WTC11 (cell line): ENCODE measurements around the gene NAV2. TPM values are rescaled to one million over a fixed set of nuclear protein-coding genes. Genes with fewer than 3 reads are reported as not detected.

Experiments used
- ATAC-seq: fragments of 200-7000 bp; cut with Tn5 transposase; 2 replicates; pipeline ENCODE4 v1.10.0; 2021; ENCODE audit warnings: mild to moderate bottlenecking, moderate library complexity
- CTCF ChIA-PET: fragments of 300-600 bp; sonication (Branson Sonifier 250); formaldehyde crosslinking; loops from one replicate; lab custom pipeline; 2021; ENCODE audit warnings: antibody characterized with exemption; lab: Charles Lee
- POLR2A ChIA-PET: fragments of 350-600 bp; sonication (Branson Sonifier 250); formaldehyde crosslinking; loops from one replicate; lab custom pipeline; 2021; ENCODE audit warnings: antibody characterized with exemption; lab: Charles Lee
- DNase-seq: peaks from one replicate; pipeline ENCODE4 v3.0.0; 2021; ENCODE audit warnings: low spot score
- H3K27ac Mint-ChIP-seq: 2 replicates; pipeline ENCODE4 v1.8.0; 2021; ENCODE audit warnings: mixed read lengths
- H3K27me3 Mint-ChIP-seq: 2 replicates; pipeline ENCODE4 v1.8.0; 2021; ENCODE audit warnings: low read depth, mild to moderate bottlenecking, moderate library complexity, mixed read lengths
- H3K36me3 Mint-ChIP-seq: 2 replicates; pipeline ENCODE4 v1.8.0; 2021; ENCODE audit warnings: mixed read lengths
- H3K4me1 Mint-ChIP-seq: 2 replicates; pipeline ENCODE4 v1.8.0; 2022; ENCODE audit warnings: mixed read lengths
- H3K4me3 Mint-ChIP-seq: 2 replicates; pipeline ENCODE4 v1.8.0; 2021; ENCODE audit warnings: mild to moderate bottlenecking, moderate library complexity, mixed read lengths
- H3K9me3 Mint-ChIP-seq: 2 replicates; pipeline ENCODE4 v1.8.0; 2021; ENCODE audit warnings: mixed read lengths
- CDX4 ChIP-seq: fragments of 250-450 bp; sonication (Bioruptor Pico); IDR thresholded peaks from 2 replicates; pipeline ENCODE4 v1.9.0; 2021; ENCODE audit warnings: moderate library complexity, mild to moderate bottlenecking, inconsistent platforms, borderline replicate concordance
- CREM ChIP-seq: sonication (generic); formaldehyde crosslinking; IDR thresholded peaks from 2 replicates; pipeline ENCODE4 v1.8.1; 2022; ENCODE audit warnings: mild to moderate bottlenecking, missing genetic modification reagents, moderate library complexity
- ELF4 ChIP-seq: sonication (generic); formaldehyde crosslinking; IDR thresholded peaks from 2 replicates; pipeline ENCODE4 v1.8.1; 2022; ENCODE audit warnings: low read depth, mild to moderate bottlenecking, moderate library complexity, missing genetic modification reagents
- FOXJ3 ChIP-seq: sonication (generic); formaldehyde crosslinking; IDR thresholded peaks from 2 replicates; pipeline ENCODE4 v1.9.0; 2021; ENCODE audit warnings: missing genetic modification reagents, mild to moderate bottlenecking, borderline replicate concordance
- KAT7 ChIP-seq: sonication (generic); formaldehyde crosslinking; IDR thresholded peaks from 2 replicates; pipeline ENCODE4 v1.8.1; 2023; ENCODE audit warnings: missing genetic modification reagents, mild to moderate bottlenecking, borderline replicate concordance
- NFATC4 ChIP-seq: fragments of 250-450 bp; sonication (Bioruptor Pico); IDR thresholded peaks from 2 replicates; pipeline ENCODE4 v1.9.0; 2021; ENCODE audit warnings: mild to moderate bottlenecking
- NFYB ChIP-seq: sonication (generic); formaldehyde crosslinking; conservative IDR thresholded peaks from 2 replicates; pipeline ENCODE4 v1.8.0; 2022; ENCODE audit warnings: low read depth, missing genetic modification reagents
- NR3C1 ChIP-seq: sonication (generic); formaldehyde crosslinking; conservative IDR thresholded peaks from 2 replicates; pipeline ENCODE4 v1.8.1; 2023; ENCODE audit warnings: low read depth, mild to moderate bottlenecking, missing genetic modification reagents
- PRRX2 ChIP-seq: fragments of 250-450 bp; sonication (Bioruptor Pico); IDR thresholded peaks from 2 replicates; pipeline ENCODE4 v1.8.0; 2021; ENCODE audit warnings: mild to moderate bottlenecking
- RELA ChIP-seq: sonication (generic); formaldehyde crosslinking; IDR thresholded peaks from 2 replicates; pipeline ENCODE4 v1.8.1; 2022; ENCODE audit warnings: missing genetic modification reagents, mild to moderate bottlenecking, borderline replicate concordance
- SOX15 ChIP-seq: fragments of 250-450 bp; sonication (Bioruptor Pico); IDR thresholded peaks from 2 replicates; pipeline ENCODE4 v1.9.0; 2021; ENCODE audit warnings: mild to moderate bottlenecking
- ZBTB21 ChIP-seq: sonication (generic); formaldehyde crosslinking; IDR thresholded peaks from 2 replicates; pipeline ENCODE4 v1.8.1; 2023; ENCODE audit warnings: mild to moderate bottlenecking, missing genetic modification reagents, borderline replicate concordance
- ZNF219 ChIP-seq: sonication (generic); formaldehyde crosslinking; IDR thresholded peaks from 2 replicates; pipeline ENCODE4 v1.8.0; 2023; ENCODE audit warnings: missing genetic modification reagents, mild to moderate bottlenecking, borderline replicate concordance
- ZNF425 ChIP-seq: fragments of 250-450 bp; sonication (Bioruptor Pico); conservative IDR thresholded peaks from 2 replicates; pipeline ENCODE4 v1.9.0; 2021; ENCODE audit warnings: mild to moderate bottlenecking
- total RNA-seq: library from RNA; stranded (reverse); gene quantifications from 3 replicates; pipeline ENCODE4 v1.2.3, GENCODE V29; 2021
- TF ChIP-seq, protein P1 (sequence below): fragments of 250-450 bp; sonication (Bioruptor Pico); IDR thresholded peaks from 2 replicates; pipeline ENCODE4 v1.9.0; 2021; ENCODE audit warnings: mild to moderate bottlenecking, borderline replicate concordance

The NAV2 gene
- total RNA-seq, 1 experiment from 2014 or later: 42.8 TPM

DNA sequence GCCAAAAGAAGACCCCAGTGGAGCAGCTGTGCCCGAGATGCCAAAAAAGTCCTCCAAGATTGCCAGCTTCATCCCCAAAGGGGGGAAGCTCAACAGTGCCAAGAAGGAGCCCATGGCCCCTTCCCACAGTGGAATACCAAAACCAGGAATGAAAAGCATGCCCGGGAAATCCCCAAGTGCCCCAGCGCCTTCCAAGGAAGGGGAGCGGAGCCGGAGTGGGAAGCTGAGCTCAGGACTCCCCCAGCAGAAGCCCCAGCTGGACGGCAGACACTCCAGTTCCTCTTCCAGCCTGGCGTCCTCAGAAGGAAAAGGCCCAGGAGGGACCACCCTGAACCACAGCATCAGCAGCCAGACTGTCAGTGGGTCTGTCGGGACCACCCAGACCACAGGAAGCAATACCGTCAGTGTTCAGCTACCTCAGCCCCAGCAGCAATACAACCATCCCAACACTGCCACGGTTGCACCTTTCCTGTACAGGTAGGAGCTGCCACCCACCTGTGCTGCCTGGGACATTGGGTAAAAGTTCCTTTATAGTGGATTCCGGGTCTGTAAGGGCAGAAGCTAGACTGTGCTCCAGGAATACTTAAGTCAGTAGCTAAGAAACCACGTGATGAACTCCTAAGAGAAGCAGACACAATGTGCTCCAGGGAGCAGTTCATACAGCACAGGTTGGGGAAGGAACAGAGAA is 221.3 kb downstream of the NAV2 start (continued):
- TF ChIP-seq ZBTB21 (CRISPR knock-in tag): no peak
- TF ChIP-seq ELF4 (CRISPR knock-in tag): no peak
- TF ChIP-seq NFYB: no peak
- TF ChIP-seq PRRX2 (CRISPR knock-in tag): no peak
- TF ChIP-seq RELA (CRISPR knock-in tag): no peak

DNA sequence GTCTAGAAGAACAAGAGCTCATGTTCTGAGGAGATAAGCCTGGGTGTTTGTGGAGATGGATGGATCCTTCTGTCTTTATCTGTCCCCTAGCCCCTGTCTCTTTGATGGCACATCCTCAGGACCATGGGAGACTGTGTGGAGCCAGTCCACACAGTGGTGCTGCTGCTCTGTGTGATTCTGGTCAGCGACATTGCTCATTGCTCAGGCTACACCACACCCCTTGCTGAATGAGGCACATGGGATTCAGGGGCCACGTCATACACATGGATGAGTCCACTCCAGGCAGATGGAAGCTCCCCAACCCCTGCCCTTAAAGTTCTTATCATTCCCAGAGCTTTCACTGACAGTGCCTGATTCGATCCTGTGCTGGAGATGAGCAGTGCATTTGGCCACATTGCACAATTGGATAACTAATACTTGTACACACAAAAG is 222.2 kb downstream of the NAV2 start:
- no peak overlapping the region for H3K4me3 Mint-ChIP-seq
- CTCF ChIA-PET: interaction anchor here (1.0 to 3.3 kb wide), 8 partner anchors 19 to 421 kb away, joined by 3 to 10 read pairs (median 6); no protein-coding TSS in a partner anchor
- no peaks in the 10 kb centered on the region for H3K9me3 Mint-ChIP-seq
- POLR2A ChIA-PET: no interaction called here
- no peak for DNase-seq
- H3K27me3 Mint-ChIP-seq: no peaks in the 10 kb centered on the region
- peaks cover 14% of the 10 kb centered on the region for H3K4me1 Mint-ChIP-seq
- TF ChIP-seq FOXJ3 (CRISPR knock-in tag) (no peak), CREM (CRISPR knock-in tag) (no peak)
- ATAC-seq: no peak
- peaks cover 7% of the 10 kb centered on the region for H3K36me3 Mint-ChIP-seq
- H3K27ac Mint-ChIP-seq: peak overlapping the region; percentile 96

DNA sequence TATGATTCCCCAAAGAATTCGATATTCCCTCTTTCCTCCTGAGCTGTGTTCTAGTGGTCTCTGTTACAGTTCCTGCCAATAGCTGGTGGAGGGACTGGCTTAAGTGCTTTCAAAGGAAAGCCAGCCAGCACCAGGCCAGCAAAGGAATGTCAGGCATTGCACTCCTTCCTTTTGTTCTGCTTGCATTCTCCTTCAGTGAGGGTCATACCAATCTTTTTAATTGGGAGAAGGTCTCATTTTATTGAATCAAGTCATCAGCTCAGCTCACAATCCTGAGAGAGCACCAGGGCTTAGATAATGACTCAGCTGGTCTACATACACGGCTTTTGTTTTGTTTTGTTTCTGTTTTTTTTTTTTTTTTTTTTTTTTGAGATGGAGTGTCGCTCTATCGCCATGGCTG is 222.9 kb downstream of the NAV2 start:
- Mint-ChIP-seq H3K36me3 (peaks cover 11% of the 10 kb centered on the region), H3K27me3 (no peaks in the 10 kb centered on the region), H3K27ac (peak overlapping the region; percentile 96), H3K4me1 (peaks cover 14% of the 10 kb centered on the region), H3K9me3 (no peaks in the 10 kb centered on the region), H3K4me3 (no peak overlapping the region)
- TF ChIP-seq KAT7: no peak
- TF ChIP-seq ZNF219 (CRISPR knock-in tag): no peak
- no peak for TF ChIP-seq SOX15 (CRISPR knock-in tag)
- TF ChIP-seq, protein P1, sequence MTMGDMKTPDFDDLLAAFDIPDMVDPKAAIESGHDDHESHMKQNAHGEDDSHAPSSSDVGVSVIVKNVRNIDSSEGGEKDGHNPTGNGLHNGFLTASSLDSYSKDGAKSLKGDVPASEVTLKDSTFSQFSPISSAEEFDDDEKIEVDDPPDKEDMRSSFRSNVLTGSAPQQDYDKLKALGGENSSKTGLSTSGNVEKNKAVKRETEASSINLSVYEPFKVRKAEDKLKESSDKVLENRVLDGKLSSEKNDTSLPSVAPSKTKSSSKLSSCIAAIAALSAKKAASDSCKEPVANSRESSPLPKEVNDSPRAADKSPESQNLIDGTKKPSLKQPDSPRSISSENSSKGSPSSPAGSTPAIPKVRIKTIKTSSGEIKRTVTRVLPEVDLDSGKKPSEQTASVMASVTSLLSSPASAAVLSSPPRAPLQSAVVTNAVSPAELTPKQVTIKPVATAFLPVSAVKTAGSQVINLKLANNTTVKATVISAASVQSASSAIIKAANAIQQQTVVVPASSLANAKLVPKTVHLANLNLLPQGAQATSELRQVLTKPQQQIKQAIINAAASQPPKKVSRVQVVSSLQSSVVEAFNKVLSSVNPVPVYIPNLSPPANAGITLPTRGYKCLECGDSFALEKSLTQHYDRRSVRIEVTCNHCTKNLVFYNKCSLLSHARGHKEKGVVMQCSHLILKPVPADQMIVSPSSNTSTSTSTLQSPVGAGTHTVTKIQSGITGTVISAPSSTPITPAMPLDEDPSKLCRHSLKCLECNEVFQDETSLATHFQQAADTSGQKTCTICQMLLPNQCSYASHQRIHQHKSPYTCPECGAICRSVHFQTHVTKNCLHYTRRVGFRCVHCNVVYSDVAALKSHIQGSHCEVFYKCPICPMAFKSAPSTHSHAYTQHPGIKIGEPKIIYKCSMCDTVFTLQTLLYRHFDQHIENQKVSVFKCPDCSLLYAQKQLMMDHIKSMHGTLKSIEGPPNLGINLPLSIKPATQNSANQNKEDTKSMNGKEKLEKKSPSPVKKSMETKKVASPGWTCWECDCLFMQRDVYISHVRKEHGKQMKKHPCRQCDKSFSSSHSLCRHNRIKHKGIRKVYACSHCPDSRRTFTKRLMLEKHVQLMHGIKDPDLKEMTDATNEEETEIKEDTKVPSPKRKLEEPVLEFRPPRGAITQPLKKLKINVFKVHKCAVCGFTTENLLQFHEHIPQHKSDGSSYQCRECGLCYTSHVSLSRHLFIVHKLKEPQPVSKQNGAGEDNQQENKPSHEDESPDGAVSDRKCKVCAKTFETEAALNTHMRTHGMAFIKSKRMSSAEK (CRISPR knock-in tag): no peak
- no peak for TF ChIP-seq NFATC4
- TF ChIP-seq NR3C1: no peak
- no peak for TF ChIP-seq ZNF425 (CRISPR knock-in tag)
- TF ChIP-seq CDX4: no peak
- ChIA-PET CTCF (interaction anchor here (0.6 to 3.3 kb wide), 13 partner anchors 9 to 670 kb away, joined by 3 to 10 read pairs (median 4); no protein-coding TSS in a partner anchor), POLR2A (interaction anchor here (0.7 kb wide), 1 partner anchor 89 kb away, joined by 3 read pairs; no protein-coding TSS in a partner anchor)
- DNase-seq (peak; percentile 46), ATAC-seq (peak; percentile 90)
